Fibroblast of skin of left quadriceps (primary cell): ENCODE measurements around the gene HOOK2.

Source experiments
- DNase-seq, 2 experiments: peaks; one replicate each; pipeline ENCODE4 v3.0.0-alpha.2; 2013; ENCODE audit warnings: low read depth in 2 of 2

Gene HOOK2

GRCh38 chr19:12783291-12783848 lies 8.0 kb upstream of the HOOK2 start:
- no peak for DNase-seq

GRCh38 chr19:12782424-12783290 lies 7.3 kb upstream of the HOOK2 start:
- peak; percentile 64 for DNase-seq

GRCh38 chr19:12782174-12782423 lies 6.7 kb upstream of the HOOK2 start:
- no peak for DNase-seq

GRCh38 chr19:12779162-12779993 lies 4.0 kb upstream of the HOOK2 start:
- DNase-seq, result peak; percentile 71 to 75

- no peak for DNase-seq
Measured at GRCh38 chr19:12778905-12779161, 3.5 kb upstream of the HOOK2 start.

GRCh38 chr19:12778017-12778904 lies 2.9 kb upstream of the HOOK2 start:
- peak; percentile 50 to 55 for DNase-seq

GRCh38 chr19:12777217-12778016 lies 2.1 kb upstream of the HOOK2 start:
- DNase-seq, result no peak

GRCh38 chr19:12773571-12773970 lies 1.8 kb downstream of the HOOK2 start:
- DNase-seq, result no peak

- DNase-seq, result no peak
Measured at GRCh38 chr19:12772323-12772722, 3.0 kb downstream of the HOOK2 start.

GRCh38 chr19:12770922-12771321 lies 4.4 kb downstream of the HOOK2 start:
- no peak for DNase-seq

- DNase-seq, result no peak
Measured at GRCh38 chr19:12769689-12770088, 5.7 kb downstream of the HOOK2 start.

- no peak for DNase-seq
Measured at GRCh38 chr19:12767666-12768065, 7.7 kb downstream of the HOOK2 start.

GRCh38 chr19:12767150-12767549 lies 8.2 kb downstream of the HOOK2 start:
- DNase-seq, result no peak

GRCh38 chr19:12766051-12766521 lies 9.3 kb downstream of the HOOK2 start:
- DNase-seq, result peak in 1 of 2 experiments; percentile 50

- no peak for DNase-seq
Measured at GRCh38 chr19:12764698-12765097, 10.7 kb downstream of the HOOK2 start.

GRCh38 chr19:12763100-12763499 lies 12.3 kb downstream of the HOOK2 start:
- no peak for DNase-seq

GRCh38 chr19:12759686-12760085 lies 15.7 kb downstream of the HOOK2 start:
- no peak for DNase-seq

GRCh38 chr19:12757544-12758274 lies 17.6 kb downstream of the HOOK2 start:
- no peak for DNase-seq

GRCh38 chr19:12756150-12756883 lies 19.0 kb downstream of the HOOK2 start:
- DNase-seq, result no peak
